Nephron (organoid): Measurements from ENCODE around the gene USP46.

Experiments
- H3K27ac Mint-ChIP-seq, 3 experiments: 2 replicates each; pipeline ENCODE4 v1.8.0; 2020; ENCODE audit warnings: mixed read lengths in 3 of 3, mild to moderate bottlenecking in 2 of 3, moderate library complexity in 1 of 3
- H3K27me3 Mint-ChIP-seq: 2 replicates; pipeline ENCODE4 v1.8.0; 2021; ENCODE audit warnings: low read depth, mild to moderate bottlenecking, moderate library complexity, mixed read lengths
- H3K36me3 Mint-ChIP-seq: 2 replicates; pipeline ENCODE4 v1.8.0; 2020; ENCODE audit warnings: low read depth, mixed read lengths
- H3K4me1 Mint-ChIP-seq: 2 replicates; pipeline ENCODE4 v1.8.0; 2020; ENCODE audit warnings: mixed read lengths
- H3K4me3 Mint-ChIP-seq, 3 experiments: 2 replicates each; pipeline ENCODE4 v1.8.0; 2020; ENCODE audit warnings: mild to moderate bottlenecking in 3 of 3, mixed read lengths in 3 of 3, moderate library complexity in 2 of 3
- H3K9me3 Mint-ChIP-seq: 2 replicates; pipeline ENCODE4 v1.8.0; 2020; ENCODE audit warnings: mixed read lengths
- TF ChIP-seq, protein P1 (sequence below), 3 experiments: fragments of 200-600 bp; sonication (generic); IDR thresholded peaks; one replicate each; pipeline ENCODE4 v1.5.0; 2021; ENCODE audit warnings: antibody characterized with exemption in 3 of 3; ENCODE audit not compliant: unreplicated experiment in 3 of 3

USP46 gene, protein sequence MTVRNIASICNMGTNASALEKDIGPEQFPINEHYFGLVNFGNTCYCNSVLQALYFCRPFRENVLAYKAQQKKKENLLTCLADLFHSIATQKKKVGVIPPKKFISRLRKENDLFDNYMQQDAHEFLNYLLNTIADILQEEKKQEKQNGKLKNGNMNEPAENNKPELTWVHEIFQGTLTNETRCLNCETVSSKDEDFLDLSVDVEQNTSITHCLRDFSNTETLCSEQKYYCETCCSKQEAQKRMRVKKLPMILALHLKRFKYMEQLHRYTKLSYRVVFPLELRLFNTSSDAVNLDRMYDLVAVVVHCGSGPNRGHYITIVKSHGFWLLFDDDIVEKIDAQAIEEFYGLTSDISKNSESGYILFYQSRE

DNA sequence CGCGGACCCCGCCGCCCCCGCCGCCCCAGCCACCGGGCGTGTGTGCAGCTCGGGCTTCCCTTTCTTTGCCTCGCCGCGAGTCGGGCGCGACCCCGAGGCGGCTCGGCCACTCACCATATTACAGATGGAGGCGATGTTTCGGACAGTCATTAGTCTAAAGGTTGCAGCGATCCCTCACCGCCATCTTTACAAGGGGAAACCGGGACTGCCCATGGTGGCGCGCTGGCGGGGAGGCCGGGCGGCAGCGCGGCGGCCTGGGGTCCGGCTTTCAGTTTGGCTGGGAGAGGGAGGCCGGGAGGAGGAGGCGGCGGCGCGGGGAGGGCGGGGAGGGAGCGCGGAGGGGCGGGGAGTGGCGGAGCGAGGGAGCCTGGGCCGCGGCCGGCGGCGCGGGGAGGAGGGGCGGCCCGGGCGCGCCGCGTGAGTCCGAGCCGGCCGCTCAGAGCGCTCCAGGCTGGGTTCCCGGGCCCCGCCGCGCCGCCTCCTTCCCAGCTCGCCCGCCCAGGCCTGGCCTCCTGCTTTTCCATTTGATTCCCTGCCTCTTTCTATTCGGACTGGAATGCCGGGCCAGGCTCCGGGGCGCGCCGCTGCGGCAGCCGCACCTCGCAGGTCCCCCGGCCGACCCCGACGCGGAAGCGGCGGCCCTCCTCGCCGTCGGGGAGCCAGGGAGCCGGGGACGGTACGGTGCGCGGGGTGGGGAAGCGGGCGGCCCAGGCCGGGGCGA is at the start of gene USP46:
Gene USP46 (minus strand): TSS at position 301 of the 721 bp plus-strand sequence. CDS start 151 bp downstream, at position 150.
- TF ChIP-seq, protein P1, sequence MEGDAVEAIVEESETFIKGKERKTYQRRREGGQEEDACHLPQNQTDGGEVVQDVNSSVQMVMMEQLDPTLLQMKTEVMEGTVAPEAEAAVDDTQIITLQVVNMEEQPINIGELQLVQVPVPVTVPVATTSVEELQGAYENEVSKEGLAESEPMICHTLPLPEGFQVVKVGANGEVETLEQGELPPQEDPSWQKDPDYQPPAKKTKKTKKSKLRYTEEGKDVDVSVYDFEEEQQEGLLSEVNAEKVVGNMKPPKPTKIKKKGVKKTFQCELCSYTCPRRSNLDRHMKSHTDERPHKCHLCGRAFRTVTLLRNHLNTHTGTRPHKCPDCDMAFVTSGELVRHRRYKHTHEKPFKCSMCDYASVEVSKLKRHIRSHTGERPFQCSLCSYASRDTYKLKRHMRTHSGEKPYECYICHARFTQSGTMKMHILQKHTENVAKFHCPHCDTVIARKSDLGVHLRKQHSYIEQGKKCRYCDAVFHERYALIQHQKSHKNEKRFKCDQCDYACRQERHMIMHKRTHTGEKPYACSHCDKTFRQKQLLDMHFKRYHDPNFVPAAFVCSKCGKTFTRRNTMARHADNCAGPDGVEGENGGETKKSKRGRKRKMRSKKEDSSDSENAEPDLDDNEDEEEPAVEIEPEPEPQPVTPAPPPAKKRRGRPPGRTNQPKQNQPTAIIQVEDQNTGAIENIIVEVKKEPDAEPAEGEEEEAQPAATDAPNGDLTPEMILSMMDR (IDR thresholded peaks at IDR 0.05; ENCODE audit: unreplicated experiment in 3 of 3): no peak
- H3K36me3 Mint-ChIP-seq: peaks cover 55% of the 10 kb centered on the region
- H3K27me3 Mint-ChIP-seq: no peaks in the 10 kb centered on the region
- H3K27ac Mint-ChIP-seq: peak within 1 kb of the TSS; percentile 94 to 98 (median 95)
- peaks cover 39% of the 10 kb centered on the region for H3K4me1 Mint-ChIP-seq
- H3K4me3 Mint-ChIP-seq: peak within 1 kb of the TSS; percentile 89 to 94 (median 92)
- H3K9me3 Mint-ChIP-seq: peaks cover 10% of the 10 kb centered on the region

DNA sequence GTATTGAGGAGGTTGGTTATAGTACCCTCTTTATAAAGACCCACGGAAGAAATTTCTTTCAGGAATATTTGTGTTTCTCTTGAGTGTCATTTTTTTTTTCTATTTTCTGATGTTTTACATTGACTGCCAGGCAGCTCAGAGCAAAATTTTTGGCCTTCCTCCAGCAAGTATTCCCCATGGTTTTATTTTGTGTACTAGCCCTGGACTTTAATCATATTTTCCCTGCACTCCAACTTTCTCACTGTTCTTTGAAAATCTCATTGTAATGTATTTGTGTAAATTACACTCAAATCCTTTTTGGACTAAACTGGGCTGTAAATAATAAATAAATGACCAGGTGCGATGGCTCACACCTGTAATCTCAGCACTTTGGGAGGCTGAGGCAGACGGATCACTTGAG is 45.6 kb upstream of the USP46 start:
- peaks cover 4% of the 10 kb centered on the region for H3K27me3 Mint-ChIP-seq
- no peak overlapping the region for H3K4me3 Mint-ChIP-seq
- peaks cover 5% of the 10 kb centered on the region for H3K4me1 Mint-ChIP-seq
- no peaks in the 10 kb centered on the region for H3K9me3 Mint-ChIP-seq
- H3K27ac Mint-ChIP-seq: no peak overlapping the region
- TF ChIP-seq, protein P1 (IDR thresholded peaks at IDR 0.05; ENCODE audit: unreplicated experiment in 3 of 3): no peak
- H3K36me3 Mint-ChIP-seq: no peaks in the 10 kb centered on the region

DNA sequence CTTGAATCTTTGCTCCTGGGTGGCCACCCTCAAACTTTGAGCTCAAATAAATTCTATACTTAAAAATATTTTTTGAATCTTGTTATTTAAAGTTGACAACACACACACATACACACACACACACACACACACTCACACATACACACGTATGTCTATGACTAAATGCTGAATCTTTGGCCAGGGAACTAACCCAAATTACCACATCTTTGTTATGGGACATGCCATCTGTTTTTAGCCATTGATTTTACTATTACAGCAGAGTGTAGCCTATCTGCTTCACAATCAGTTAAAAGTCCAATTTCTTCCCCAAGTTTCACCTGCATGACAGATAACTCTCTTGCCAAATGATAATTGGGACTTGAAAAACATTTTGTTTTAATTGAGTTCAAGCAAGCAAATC is 45.0 kb upstream of the USP46 start:
- no peaks in the 10 kb centered on the region for H3K36me3 Mint-ChIP-seq
- H3K27ac Mint-ChIP-seq: no peak overlapping the region
- peaks cover 5% of the 10 kb centered on the region for H3K4me1 Mint-ChIP-seq
- no peak overlapping the region for H3K4me3 Mint-ChIP-seq
- H3K9me3 Mint-ChIP-seq: no peaks in the 10 kb centered on the region
- TF ChIP-seq, protein P1 (IDR thresholded peaks at IDR 0.05; ENCODE audit: unreplicated experiment in 3 of 3): no peak
- peaks cover 4% of the 10 kb centered on the region for H3K27me3 Mint-ChIP-seq

DNA sequence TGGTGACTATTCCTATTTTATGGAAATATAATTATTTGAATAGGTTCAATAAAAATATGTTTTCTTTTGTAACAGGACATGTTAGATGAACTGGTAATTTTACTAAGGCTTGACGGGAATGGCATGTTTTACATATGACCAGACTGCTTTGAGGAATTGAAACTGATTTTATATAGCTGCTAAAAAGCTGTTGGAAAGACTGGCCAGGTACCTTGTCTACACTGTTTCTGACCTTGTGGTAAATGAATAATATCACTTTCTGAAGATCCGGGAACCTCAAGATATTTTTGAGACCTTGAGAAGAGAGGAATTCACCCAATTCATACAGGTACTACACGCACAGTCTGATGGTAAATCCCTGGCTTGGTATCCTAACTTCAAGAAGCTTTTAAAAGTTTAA is 42.1 kb upstream of the USP46 start:
- peaks cover 5% of the 10 kb centered on the region for H3K4me1 Mint-ChIP-seq
- TF ChIP-seq, protein P1 (IDR thresholded peaks at IDR 0.05; ENCODE audit: unreplicated experiment in 3 of 3): no peak

DNA sequence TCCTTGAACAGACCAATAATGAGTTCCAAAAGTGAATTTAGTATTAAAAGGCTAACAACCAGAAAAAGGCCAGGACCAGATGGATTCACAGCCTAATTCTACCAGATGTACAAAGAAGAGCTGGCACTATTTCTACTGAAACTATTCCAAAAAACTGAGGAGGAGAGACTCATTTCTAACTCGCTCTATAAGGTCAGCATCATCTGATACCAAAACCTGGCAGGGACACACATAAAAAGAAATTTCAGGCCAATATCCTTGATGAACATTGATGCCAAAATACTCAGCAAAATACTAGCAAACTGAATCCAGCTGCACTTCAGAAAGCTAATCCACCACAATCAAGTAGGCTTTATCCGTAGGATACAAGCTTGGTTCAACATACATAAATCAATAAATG is 35.8 kb upstream of the USP46 start:
- Mint-ChIP-seq H3K27ac (peak overlapping the region in 1 of 3 experiments; percentile 78), H3K36me3 (peaks cover 10% of the 10 kb centered on the region), H3K4me3 (no peak overlapping the region), H3K27me3 (no peaks in the 10 kb centered on the region), H3K4me1 (peaks cover 9% of the 10 kb centered on the region), H3K9me3 (peaks cover 30% of the 10 kb centered on the region)
- TF ChIP-seq, protein P1 (IDR thresholded peaks at IDR 0.05; ENCODE audit: unreplicated experiment in 3 of 3): no peak

More for the DNA sequence above, 42.1 kb upstream of the USP46 start:
- H3K27me3 Mint-ChIP-seq: peaks cover 4% of the 10 kb centered on the region
- H3K27ac Mint-ChIP-seq: no peak overlapping the region
- H3K36me3 Mint-ChIP-seq: no peaks in the 10 kb centered on the region
- H3K4me3 Mint-ChIP-seq: no peak overlapping the region
- no peaks in the 10 kb centered on the region for H3K9me3 Mint-ChIP-seq
